ENCODE measurements around the gene ATP6V1A. TPM values are rescaled to one million over a fixed set of nuclear protein-coding genes. Genes with fewer than 3 reads are reported as not detected.

Gene ATP6V1A
- polyA plus RNA-seq, 3 donors, result 35.1 to 295 (median 254) TPM

GRCh38 chr3:113707835-113708234, 39.0 kb upstream of the ATP6V1A start:
- Histone ChIP-seq H3K9me3 (replicated peaks in 1 of 2; ENCODE audit: control insufficient read depth in 1 of 2, insufficient read depth in 1 of 2, low read length in 2 of 2) (no peaks in the 10 kb centered on the region), H3K27me3 (ENCODE audit: control insufficient read depth in 2 of 2, insufficient read depth in 2 of 2, low read length in 2 of 2) (peaks cover 0 to 3% of the 10 kb centered on the region in 2 donors), H3K27ac (ENCODE audit: low read depth in 1 of 2, low read length in 2 of 2) (no peak overlapping the region), H2AFZ (ENCODE audit: insufficient read depth, low read depth, low read length, poor library complexity, severe bottlenecking) (no peak overlapping the region), H3K4me3 (replicated peaks in 1 of 3; ENCODE audit: low read depth in 2 of 3, low read length in 3 of 3) (no peak overlapping the region), H3K9ac (ENCODE audit: insufficient read depth, low read length, poor library complexity, severe bottlenecking) (no peak overlapping the region), H3K4me2 (replicated peaks; ENCODE audit: extremely low read depth, low read length, poor library complexity, severe bottlenecking) (no peak overlapping the region), H3K36me3 (replicated peaks in 1 of 2; ENCODE audit: control insufficient read depth in 1 of 2, insufficient read depth in 2 of 2, low read length in 2 of 2) (no peaks in the 10 kb centered on the region), H4K20me1 (ENCODE audit: insufficient read depth, low read length) (no peaks in the 10 kb centered on the region), H3K79me2 (ENCODE audit: insufficient read depth, low read length) (no peaks in the 10 kb centered on the region), H3K4me1 (ENCODE audit: control insufficient read depth in 1 of 2, insufficient read depth in 2 of 2, low read length in 2 of 2) (no peaks in the 10 kb centered on the region)
- Mint-ChIP-seq H3K36me3 (no peaks in the 10 kb centered on the region), H3K9me3 (peaks cover 0 to 3% (median 0%) of the 10 kb centered on the region in 7 donors), H3K27ac (no peak overlapping the region), H3K4me1 (peaks cover 2% of the 10 kb centered on the region), H3K4me3 (no peak overlapping the region), H3K27me3 (ENCODE audit: low read depth in 3 of 3) (peaks cover 4 to 6% (median 4%) of the 10 kb centered on the region in 3 donors)
- no peak for DNase-seq
- no peak for TF ChIP-seq CTCF (IDR thresholded peaks at IDR 0.05)
- WGBS (ENCODE audit: insufficient coverage), result no CpG with 5 or more reads among the region's 4 CpGs
- intact Hi-C loops (cut with micrococcal nuclease), result no loop called here

- no CpG with 5 or more reads among the region's 3 CpGs for WGBS (ENCODE audit: insufficient coverage)
Observed at GRCh38 chr3:113712129-113712528, 34.7 kb upstream of the ATP6V1A start.

More at GRCh38 chr3:113712129-113712528, 34.7 kb upstream of the ATP6V1A start:
- Histone ChIP-seq H3K4me1 (ENCODE audit: control insufficient read depth in 1 of 2, insufficient read depth in 2 of 2, low read length in 2 of 2) (no peaks in the 10 kb centered on the region), H3K27me3 (ENCODE audit: control insufficient read depth in 2 of 2, insufficient read depth in 2 of 2, low read length in 2 of 2) (peaks cover 0 to 3% of the 10 kb centered on the region in 2 donors), H3K9me3 (replicated peaks in 1 of 2; ENCODE audit: control insufficient read depth in 1 of 2, insufficient read depth in 1 of 2, low read length in 2 of 2) (no peaks in the 10 kb centered on the region), H3K27ac (ENCODE audit: low read depth in 1 of 2, low read length in 2 of 2) (no peak overlapping the region), H3K4me2 (replicated peaks; ENCODE audit: extremely low read depth, low read length, poor library complexity, severe bottlenecking) (no peak overlapping the region), H3K36me3 (replicated peaks in 1 of 2; ENCODE audit: control insufficient read depth in 1 of 2, insufficient read depth in 2 of 2, low read length in 2 of 2) (peaks cover 0 to 13% of the 10 kb centered on the region in 2 donors), H3K4me3 (replicated peaks in 1 of 3; ENCODE audit: low read depth in 2 of 3, low read length in 3 of 3) (no peak overlapping the region), H3K79me2 (ENCODE audit: insufficient read depth, low read length) (no peaks in the 10 kb centered on the region), H2AFZ (ENCODE audit: insufficient read depth, low read depth, low read length, poor library complexity, severe bottlenecking) (no peak overlapping the region), H3K9ac (ENCODE audit: insufficient read depth, low read length, poor library complexity, severe bottlenecking) (no peak overlapping the region), H4K20me1 (ENCODE audit: insufficient read depth, low read length) (no peaks in the 10 kb centered on the region)
- Mint-ChIP-seq H3K4me3 (no peak overlapping the region), H3K27ac (peak overlapping the region in 1 of 7 donors; percentile 14), H3K27me3 (ENCODE audit: low read depth in 3 of 3) (peaks cover 6 to 11% (median 6%) of the 10 kb centered on the region in 3 donors), H3K4me1 (peaks cover 2% of the 10 kb centered on the region), H3K36me3 (peaks cover 7 to 10% of the 10 kb centered on the region in 2 donors), H3K9me3 (peaks cover 0 to 3% (median 0%) of the 10 kb centered on the region in 7 donors)
- TF ChIP-seq CTCF (IDR thresholded peaks at IDR 0.05), result no peak
- DNase-seq, result no peak
- intact Hi-C loops (cut with micrococcal nuclease), result no loop called here
